C1 segment of cervical spinal cord (tissue), 14 donors: ENCODE measurements around the gene FFAR3.
"Not testable (repeated sequence)": the region's sequence is repeated elsewhere in the genome, so short reads cannot be mapped to it uniquely, and the experiment has no call there.

Experiments
- DNase-seq, 14 donors: peaks; one replicate each; lab custom pipeline; 2025; lab: John Stamatoyannopoulos, UW

FFAR3 gene

DNA sequence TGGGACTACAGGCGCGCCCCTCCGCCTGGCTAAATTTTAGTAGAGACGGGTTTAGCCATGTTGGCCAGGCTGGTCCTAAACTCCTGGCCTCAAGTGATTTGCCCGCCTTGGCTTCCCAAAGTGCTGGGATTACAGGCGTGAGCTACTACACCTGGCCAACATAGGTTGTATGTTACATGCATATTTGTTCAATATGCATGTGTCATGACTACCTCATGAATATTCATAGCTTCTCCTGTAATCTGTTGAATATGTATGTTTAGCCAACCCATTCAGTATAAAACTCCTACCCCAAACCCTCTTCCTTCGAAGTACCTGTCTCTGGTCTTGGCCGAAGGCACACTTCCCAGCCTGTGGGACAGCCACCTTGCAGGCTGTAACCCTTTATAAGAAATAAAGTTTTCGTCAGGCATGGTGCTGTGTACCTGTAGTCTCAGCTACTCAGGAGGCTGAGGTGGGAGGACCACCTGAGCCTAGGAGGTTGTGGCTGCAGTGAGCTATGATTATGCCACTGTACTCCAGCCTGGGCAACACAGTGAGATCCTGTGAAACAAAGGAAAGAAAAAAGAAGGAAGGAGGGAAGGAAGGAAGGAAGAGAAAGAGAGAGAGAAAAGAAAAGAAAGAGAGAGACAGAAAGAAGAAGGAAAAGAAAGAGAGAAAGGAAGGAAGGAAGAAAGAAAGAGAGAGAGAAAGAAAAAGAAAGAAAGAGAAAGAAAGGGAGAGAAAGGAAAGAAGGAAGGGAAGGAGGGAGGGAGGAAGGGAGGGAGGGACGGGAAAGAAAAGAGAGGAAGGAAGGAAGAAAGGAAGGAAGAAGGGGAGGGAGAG lies 41.9 kb downstream of the FFAR3 start:
- DNase-seq = no peak

- no peak for DNase-seq
Observed at GRCh38 chr19:35400773-35401100, 42.5 kb downstream of the FFAR3 start.

DNA sequence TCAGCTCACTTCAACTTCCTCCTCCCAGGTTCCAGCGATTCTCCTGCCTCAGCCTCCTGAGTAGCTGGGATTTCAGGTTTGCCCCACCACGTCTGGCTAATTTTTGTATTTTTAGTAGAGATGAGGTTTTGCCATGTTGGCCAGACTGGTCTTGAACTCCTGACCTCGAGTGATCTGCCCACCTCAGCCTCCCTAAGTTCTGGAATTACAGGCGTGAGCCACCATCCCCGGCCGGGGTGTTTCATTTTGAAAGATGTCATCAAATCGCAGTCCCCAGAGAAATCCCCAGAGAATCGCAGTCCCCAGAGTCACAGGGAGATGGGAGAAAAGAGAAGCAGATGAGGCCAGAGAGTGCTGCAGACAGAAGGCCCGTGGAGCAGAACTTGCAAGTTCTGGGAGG lies 43.2 kb downstream of the FFAR3 start:
- not testable (repeated sequence) for DNase-seq

DNA sequence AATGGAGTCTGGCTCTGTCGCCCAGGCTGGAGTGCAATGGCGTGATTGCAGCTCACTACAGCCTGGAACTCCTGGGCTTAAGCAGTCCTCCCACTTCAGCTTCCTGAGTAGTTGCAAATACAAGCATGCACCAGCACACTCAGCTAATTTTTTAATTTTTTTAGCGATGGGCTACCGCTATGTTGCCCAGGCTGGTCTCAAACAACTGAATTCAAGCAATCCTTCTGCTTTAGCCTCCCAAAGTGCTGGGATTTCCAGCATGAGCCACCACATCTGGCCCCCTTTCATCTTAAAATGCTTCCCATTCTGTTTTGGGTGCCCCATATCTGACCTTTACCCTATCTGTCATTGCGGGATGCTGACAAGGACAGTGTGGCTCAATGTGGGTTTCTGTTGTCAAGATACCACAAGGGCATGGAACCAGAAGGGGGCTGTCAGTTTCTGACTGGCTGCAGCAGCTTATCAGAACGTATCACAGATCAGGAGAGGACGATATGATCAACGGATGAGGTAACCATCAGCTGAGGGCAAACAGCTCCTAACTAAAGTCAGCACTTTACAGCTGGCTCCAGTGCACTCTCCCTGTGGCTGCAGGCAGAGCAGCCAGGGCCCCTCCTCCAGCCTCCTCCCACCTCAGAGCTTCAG lies 45.0 kb downstream of the FFAR3 start:
- no peak for DNase-seq

DNA sequence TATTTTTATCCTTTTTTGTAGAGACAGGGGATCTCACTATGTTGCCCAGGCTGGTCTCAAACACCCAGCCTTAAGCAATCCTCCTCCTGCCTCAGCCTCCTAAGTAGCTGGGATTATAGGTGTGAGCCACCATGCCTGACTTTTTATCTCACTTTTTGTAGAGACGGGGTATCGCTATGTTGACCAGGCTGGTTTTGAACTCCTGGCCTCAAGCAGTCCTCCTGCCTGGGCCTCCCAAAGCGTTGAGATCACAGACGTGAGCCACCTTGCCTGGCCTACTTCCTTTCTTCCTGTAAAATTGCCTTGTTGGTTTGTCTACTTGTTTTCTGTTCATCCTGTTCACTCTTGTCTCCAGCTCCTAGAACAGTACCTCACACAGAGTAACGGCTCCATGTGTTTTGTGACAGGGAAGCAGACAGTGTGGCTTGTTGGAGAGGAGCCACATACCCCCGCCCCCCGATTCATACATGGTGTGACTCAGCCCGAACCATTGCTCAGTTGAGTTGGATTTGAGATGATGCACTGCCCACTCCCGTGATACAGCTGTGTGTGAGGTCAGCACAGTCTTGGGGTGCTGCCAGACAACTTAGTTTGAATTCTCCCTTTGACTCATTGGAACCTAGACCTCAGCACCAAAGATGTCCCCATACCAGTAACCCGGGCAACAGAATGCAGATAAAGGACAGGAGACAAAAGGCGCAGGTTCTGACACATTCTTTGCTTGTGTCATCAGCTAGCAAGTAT lies 46.8 kb downstream of the FFAR3 start:
- DNase-seq = peak in 1 of 14 donors; percentile 10

- DNase-seq = no peak
Observed at GRCh38 chr19:35407619-35408018, 49.4 kb downstream of the FFAR3 start.

- DNase-seq = no peak
Observed at GRCh38 chr19:35408284-35409171, 50.3 kb downstream of the FFAR3 start.

DNA sequence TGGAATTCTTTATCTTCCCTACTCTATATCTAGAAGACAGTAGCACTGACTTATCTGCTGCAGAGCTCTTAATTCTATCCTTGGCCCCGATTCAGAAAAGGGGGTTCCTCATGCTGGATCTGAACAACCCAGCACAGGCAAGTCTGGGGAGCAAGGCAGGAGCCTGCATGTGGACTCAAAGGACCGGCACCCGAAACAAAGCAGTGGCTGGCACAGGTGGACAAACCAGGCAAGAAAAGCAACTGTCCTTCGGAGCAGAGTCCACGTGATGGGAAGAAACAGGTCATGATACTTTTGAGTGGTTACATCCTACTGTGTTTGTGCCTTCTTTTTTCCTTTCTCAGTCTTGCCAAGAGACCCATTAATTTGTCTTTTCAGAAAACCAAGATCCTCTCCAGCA lies 50.9 kb downstream of the FFAR3 start:
- DNase-seq = no peak
